Measurements from ENCODE around the gene FRMD4B. TPM values are rescaled to one million over a fixed set of nuclear protein-coding genes. Genes with fewer than 3 reads are reported as not detected.
"Not testable (repeated sequence)": the region's sequence is repeated elsewhere in the genome, so short reads cannot be mapped to it uniquely, and the experiment has no call there.

Gene FRMD4B
- polyA plus RNA-seq, 3 donors = 13.2 to 21.0 (median 19.6) TPM

DNA sequence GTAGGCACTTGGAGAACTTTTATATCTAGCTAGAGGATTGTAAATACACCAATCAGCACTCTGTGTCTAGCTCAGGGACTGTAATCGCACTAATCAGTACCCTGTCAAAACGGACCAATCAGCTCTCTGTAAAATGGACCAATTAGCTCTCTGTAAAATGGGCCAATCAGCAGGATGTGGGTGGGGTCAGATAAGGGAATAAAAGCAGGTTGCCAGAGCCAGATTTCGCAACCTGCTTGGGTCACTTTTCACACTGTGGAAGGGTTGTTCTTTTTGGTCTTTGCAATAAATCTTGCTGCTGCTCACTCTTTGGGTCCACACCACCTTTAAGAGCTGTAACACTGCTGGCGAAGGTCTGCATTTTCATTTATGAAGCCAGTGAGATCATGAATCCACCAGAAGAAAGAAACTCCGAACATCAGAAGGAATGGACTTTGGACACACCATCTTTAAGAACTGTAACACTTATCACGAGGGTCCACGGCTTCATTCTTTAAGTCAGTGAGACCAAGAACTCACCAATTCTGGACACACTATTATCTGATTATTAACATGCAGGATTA, 125.0 kb downstream of the FRMD4B start:
- H3K4me3 ChIP-seq (replicated peaks in 1 of 3; ENCODE audit: low read depth in 2 of 3, low read length in 3 of 3); H2AFZ ChIP-seq (ENCODE audit: insufficient read depth, low read depth, low read length, poor library complexity, severe bottlenecking); H4K20me1 ChIP-seq (ENCODE audit: insufficient read depth, low read length); H3K4me2 ChIP-seq (replicated peaks; ENCODE audit: extremely low read depth, low read length, poor library complexity, severe bottlenecking); intact Hi-C loops (cut with micrococcal nuclease); H3K9ac ChIP-seq (ENCODE audit: insufficient read depth, low read length, poor library complexity, severe bottlenecking); H3K27ac ChIP-seq (ENCODE audit: low read depth in 1 of 2, low read length in 2 of 2); H3K27me3 ChIP-seq (ENCODE audit: control insufficient read depth in 2 of 2, insufficient read depth in 2 of 2, low read length in 2 of 2); DNase-seq; H3K27me3 Mint-ChIP-seq (ENCODE audit: low read depth in 3 of 3); H3K27ac Mint-ChIP-seq; H3K79me2 ChIP-seq (ENCODE audit: insufficient read depth, low read length); H3K4me1 ChIP-seq (ENCODE audit: control insufficient read depth in 1 of 2, insufficient read depth in 2 of 2, low read length in 2 of 2); H3K36me3 ChIP-seq (replicated peaks in 1 of 2; ENCODE audit: control insufficient read depth in 1 of 2, insufficient read depth in 2 of 2, low read length in 2 of 2); H3K4me1 Mint-ChIP-seq; H3K4me3 Mint-ChIP-seq: not testable (repeated sequence)
- H3K36me3 Mint-ChIP-seq = peaks cover 5 to 11% of the 10 kb centered on the region in 2 donors
- WGBS (ENCODE audit: insufficient coverage) = 96% methylated on average over 4 of the region's 7 CpGs
- H3K9me3 ChIP-seq (replicated peaks in 1 of 2; ENCODE audit: control insufficient read depth in 1 of 2, insufficient read depth in 1 of 2, low read length in 2 of 2) = peaks cover 0 to 11% of the 10 kb centered on the region in 2 donors
- peaks cover 0 to 12% (median 8%) of the 10 kb centered on the region in 7 donors for H3K9me3 Mint-ChIP-seq

DNA sequence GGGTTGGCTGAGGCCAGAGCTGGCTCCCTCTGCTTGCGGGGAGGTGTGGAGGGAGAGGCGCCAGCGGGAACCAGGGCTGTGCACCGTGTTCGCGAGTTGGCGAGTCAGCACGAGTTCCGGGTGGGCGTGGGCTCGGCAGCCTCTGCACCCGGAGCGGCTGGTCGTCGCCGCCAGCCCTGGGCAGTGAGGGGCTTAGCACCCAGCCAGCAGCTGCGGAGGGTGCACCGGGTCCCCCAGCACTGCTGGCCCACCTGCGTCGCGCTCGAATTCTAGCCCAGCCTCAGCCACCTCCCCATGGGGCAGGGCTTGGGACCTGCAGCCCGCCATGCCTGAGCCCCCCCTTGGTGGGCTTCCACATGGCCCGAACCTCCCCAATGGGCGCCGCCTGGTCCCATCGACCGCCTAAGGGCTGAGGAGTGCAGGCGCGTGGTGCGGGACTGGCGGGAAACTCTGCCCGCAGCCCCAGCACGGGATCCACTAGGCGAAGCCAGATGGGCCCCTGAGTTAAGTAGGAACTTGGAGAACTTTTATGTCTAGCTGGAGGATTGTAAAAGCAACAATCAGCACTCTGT, 125.6 kb downstream of the FRMD4B start:
- Histone ChIP-seq H3K4me1 (ENCODE audit: control insufficient read depth in 1 of 2, insufficient read depth in 2 of 2, low read length in 2 of 2) (no peaks in the 10 kb centered on the region), H3K27me3 (ENCODE audit: control insufficient read depth in 2 of 2, insufficient read depth in 2 of 2, low read length in 2 of 2) (no peaks in the 10 kb centered on the region), H3K9ac (ENCODE audit: insufficient read depth, low read length, poor library complexity, severe bottlenecking) (no peak overlapping the region), H3K9me3 (replicated peaks in 1 of 2; ENCODE audit: control insufficient read depth in 1 of 2, insufficient read depth in 1 of 2, low read length in 2 of 2) (peaks cover 0 to 11% of the 10 kb centered on the region in 2 donors), H3K36me3 (replicated peaks in 1 of 2; ENCODE audit: control insufficient read depth in 1 of 2, insufficient read depth in 2 of 2, low read length in 2 of 2) (no peaks in the 10 kb centered on the region), H3K4me2 (replicated peaks; ENCODE audit: extremely low read depth, low read length, poor library complexity, severe bottlenecking) (no peak overlapping the region), H3K4me3 (replicated peaks in 1 of 3; ENCODE audit: low read depth in 2 of 3, low read length in 3 of 3) (no peak overlapping the region), H3K27ac (ENCODE audit: low read depth in 1 of 2, low read length in 2 of 2) (no peak overlapping the region), H2AFZ (ENCODE audit: insufficient read depth, low read depth, low read length, poor library complexity, severe bottlenecking) (no peak overlapping the region), H3K79me2 (ENCODE audit: insufficient read depth, low read length) (no peaks in the 10 kb centered on the region), H4K20me1 (ENCODE audit: insufficient read depth, low read length) (no peaks in the 10 kb centered on the region)
- H3K36me3 Mint-ChIP-seq = peaks cover 6 to 12% of the 10 kb centered on the region in 2 donors
- DNase-seq = no peak
- TF ChIP-seq, protein P1, sequence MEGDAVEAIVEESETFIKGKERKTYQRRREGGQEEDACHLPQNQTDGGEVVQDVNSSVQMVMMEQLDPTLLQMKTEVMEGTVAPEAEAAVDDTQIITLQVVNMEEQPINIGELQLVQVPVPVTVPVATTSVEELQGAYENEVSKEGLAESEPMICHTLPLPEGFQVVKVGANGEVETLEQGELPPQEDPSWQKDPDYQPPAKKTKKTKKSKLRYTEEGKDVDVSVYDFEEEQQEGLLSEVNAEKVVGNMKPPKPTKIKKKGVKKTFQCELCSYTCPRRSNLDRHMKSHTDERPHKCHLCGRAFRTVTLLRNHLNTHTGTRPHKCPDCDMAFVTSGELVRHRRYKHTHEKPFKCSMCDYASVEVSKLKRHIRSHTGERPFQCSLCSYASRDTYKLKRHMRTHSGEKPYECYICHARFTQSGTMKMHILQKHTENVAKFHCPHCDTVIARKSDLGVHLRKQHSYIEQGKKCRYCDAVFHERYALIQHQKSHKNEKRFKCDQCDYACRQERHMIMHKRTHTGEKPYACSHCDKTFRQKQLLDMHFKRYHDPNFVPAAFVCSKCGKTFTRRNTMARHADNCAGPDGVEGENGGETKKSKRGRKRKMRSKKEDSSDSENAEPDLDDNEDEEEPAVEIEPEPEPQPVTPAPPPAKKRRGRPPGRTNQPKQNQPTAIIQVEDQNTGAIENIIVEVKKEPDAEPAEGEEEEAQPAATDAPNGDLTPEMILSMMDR (IDR thresholded peaks at IDR 0.05) = no peak
- no peak overlapping the region for H3K27ac Mint-ChIP-seq
- H3K27me3 Mint-ChIP-seq (ENCODE audit: low read depth in 3 of 3) = peaks cover 0 to 2% (median 0%) of the 10 kb centered on the region in 3 donors
- H3K4me3 Mint-ChIP-seq = no peak overlapping the region
- 97% methylated on average over 27 of the region's 35 CpGs for WGBS (ENCODE audit: insufficient coverage)
- peaks cover 0 to 12% (median 8%) of the 10 kb centered on the region in 7 donors for H3K9me3 Mint-ChIP-seq
- intact Hi-C loops (cut with micrococcal nuclease) = no loop called here
- H3K4me1 Mint-ChIP-seq = peaks cover 1% of the 10 kb centered on the region
